ENCODE measurements around the gene GHR.

Gene GHR

GRCh38 chr5:42595597-42595996 is 172.4 kb downstream of the GHR start:
- no peak overlapping the region for H3K4me3 ChIP-seq (ENCODE audit: low read depth, low read length)
- TF ChIP-seq, protein P1, sequence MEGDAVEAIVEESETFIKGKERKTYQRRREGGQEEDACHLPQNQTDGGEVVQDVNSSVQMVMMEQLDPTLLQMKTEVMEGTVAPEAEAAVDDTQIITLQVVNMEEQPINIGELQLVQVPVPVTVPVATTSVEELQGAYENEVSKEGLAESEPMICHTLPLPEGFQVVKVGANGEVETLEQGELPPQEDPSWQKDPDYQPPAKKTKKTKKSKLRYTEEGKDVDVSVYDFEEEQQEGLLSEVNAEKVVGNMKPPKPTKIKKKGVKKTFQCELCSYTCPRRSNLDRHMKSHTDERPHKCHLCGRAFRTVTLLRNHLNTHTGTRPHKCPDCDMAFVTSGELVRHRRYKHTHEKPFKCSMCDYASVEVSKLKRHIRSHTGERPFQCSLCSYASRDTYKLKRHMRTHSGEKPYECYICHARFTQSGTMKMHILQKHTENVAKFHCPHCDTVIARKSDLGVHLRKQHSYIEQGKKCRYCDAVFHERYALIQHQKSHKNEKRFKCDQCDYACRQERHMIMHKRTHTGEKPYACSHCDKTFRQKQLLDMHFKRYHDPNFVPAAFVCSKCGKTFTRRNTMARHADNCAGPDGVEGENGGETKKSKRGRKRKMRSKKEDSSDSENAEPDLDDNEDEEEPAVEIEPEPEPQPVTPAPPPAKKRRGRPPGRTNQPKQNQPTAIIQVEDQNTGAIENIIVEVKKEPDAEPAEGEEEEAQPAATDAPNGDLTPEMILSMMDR (IDR thresholded peaks at IDR 0.05; ENCODE audit: borderline replicate concordance, insufficient read depth, low read depth, low read length) = no peak

GRCh38 chr5:42596817-42597216 is 173.6 kb downstream of the GHR start:
- H3K4me3 ChIP-seq (ENCODE audit: low read depth, low read length) = no peak overlapping the region
- TF ChIP-seq, protein P1 (IDR thresholded peaks at IDR 0.05; ENCODE audit: borderline replicate concordance, insufficient read depth, low read depth, low read length) = no peak

DNA sequence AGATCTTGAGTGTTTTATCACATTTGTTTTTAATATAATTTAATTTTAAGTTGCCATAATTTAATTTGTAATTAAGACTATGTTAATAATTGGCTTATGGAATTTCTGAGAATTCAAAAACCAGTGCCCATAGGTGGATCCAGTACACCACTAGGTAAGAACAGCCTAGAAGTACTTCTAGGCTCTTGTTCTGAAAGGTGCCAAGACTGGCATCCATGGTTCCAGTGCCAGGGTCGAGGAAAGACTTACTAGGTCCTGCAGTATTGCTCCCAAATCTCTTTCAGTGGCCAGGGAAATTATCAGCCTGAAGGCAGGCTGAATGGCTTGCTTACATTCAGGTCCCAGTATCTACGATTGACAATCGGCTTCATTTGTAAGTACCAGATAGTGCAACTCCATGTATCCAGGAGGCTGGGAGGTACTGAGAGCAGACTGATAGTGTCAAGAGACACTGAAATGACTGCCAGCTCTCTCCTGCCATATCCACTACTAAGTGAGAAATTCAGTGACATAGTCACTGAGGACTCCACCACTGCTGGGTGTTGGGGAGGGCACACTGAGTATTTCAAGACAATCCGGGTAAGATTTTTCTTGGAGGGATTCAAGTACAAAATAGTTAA is 174.2 kb downstream of the GHR start:
- no peak overlapping the region for H3K4me3 ChIP-seq (ENCODE audit: low read depth, low read length)
- TF ChIP-seq, protein P1 (IDR thresholded peaks at IDR 0.05; ENCODE audit: borderline replicate concordance, insufficient read depth, low read depth, low read length) = no peak

- TF ChIP-seq, protein P1 (IDR thresholded peaks at IDR 0.05; ENCODE audit: borderline replicate concordance, insufficient read depth, low read depth, low read length) = no peak
- no peak overlapping the region for H3K4me3 ChIP-seq (ENCODE audit: low read depth, low read length)
These were observed 175.1 kb downstream of the GHR start for GRCh38 chr5:42598311-42598710.

GRCh38 chr5:42599106-42599505 is 175.9 kb downstream of the GHR start:
- TF ChIP-seq, protein P1 (IDR thresholded peaks at IDR 0.05; ENCODE audit: borderline replicate concordance, insufficient read depth, low read depth, low read length) = no peak
- no peak overlapping the region for H3K4me3 ChIP-seq (ENCODE audit: low read depth, low read length)

GRCh38 chr5:42600441-42600840 is 177.2 kb downstream of the GHR start:
- TF ChIP-seq, protein P1 (IDR thresholded peaks at IDR 0.05; ENCODE audit: borderline replicate concordance, insufficient read depth, low read depth, low read length) = no peak

DNA sequence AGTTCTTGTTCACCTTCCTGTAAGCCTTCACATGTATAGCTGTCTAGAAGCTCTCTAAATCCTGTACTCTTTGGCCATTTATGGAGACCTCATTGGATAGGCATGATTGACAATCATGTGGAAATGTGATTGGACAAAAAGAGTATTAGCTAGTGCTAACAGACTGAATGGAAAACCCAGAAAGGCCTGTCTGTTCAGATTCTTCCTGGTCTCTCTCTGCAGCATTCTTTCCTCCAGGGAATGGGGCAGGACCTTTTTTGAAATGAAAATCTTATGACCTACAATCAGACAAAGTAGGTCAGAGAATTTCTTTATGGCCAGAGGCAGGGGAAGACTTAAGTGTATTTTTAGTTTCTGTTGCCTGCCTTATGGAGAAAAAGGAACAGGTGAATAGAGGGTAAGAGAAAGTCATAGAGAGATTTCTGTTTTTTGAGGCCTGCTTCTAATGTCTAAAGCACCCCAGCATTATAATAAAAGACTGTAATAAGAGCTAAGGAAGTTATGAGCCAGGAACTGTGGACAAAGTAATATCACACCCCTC is 181.0 kb downstream of the GHR start:
- TF ChIP-seq, protein P1 (IDR thresholded peaks at IDR 0.05; ENCODE audit: borderline replicate concordance, insufficient read depth, low read depth, low read length) = no peak
- H3K4me3 ChIP-seq (ENCODE audit: low read depth, low read length) = no peak overlapping the region

More at GRCh38 chr5:42600441-42600840, 177.2 kb downstream of the GHR start:
- H3K4me3 ChIP-seq (ENCODE audit: low read depth, low read length) = no peak overlapping the region

All from GM12875 (cell line).